Type B pancreatic cell (in vitro differentiated cells): ENCODE measurements around the gene TNRC6C. TPM values are rescaled to one million over a fixed set of nuclear protein-coding genes. Genes with fewer than 3 reads are reported as not detected.
"Not testable (repeated sequence)": the region's sequence is repeated elsewhere in the genome, so short reads cannot be mapped to it uniquely, and the experiment has no call there.

Source experiments
- DNase-seq: peaks from one replicate; pipeline ENCODE4 v3.0.0; 2021; ENCODE audit warnings: mixed read lengths; ENCODE audit not compliant: unreplicated experiment; ENCODE audit errors: extremely low spot score
- H3K27ac Mint-ChIP-seq: 2 replicates; pipeline ENCODE4 v1.8.0; 2021; ENCODE audit warnings: mild to moderate bottlenecking, mixed read lengths
- H3K27me3 Mint-ChIP-seq: 2 replicates; pipeline ENCODE4 v1.8.0; 2021; ENCODE audit warnings: mixed read lengths
- H3K36me3 Mint-ChIP-seq: 2 replicates; pipeline ENCODE4 v1.8.0; 2021; ENCODE audit warnings: mixed read lengths
- H3K4me1 Mint-ChIP-seq: one replicate; pipeline ENCODE4 v1.8.0; 2021; ENCODE audit warnings: mixed read lengths; ENCODE audit not compliant: unreplicated experiment
- H3K4me3 Mint-ChIP-seq: 2 replicates; pipeline ENCODE4 v1.8.0; 2021; ENCODE audit warnings: mild to moderate bottlenecking, mixed read lengths
- H3K9me3 Mint-ChIP-seq: 2 replicates; pipeline ENCODE4 v1.8.0; 2021; ENCODE audit warnings: mixed read lengths
- CTCF ChIP-seq: fragments of 200-600 bp; sonication (generic); conservative IDR thresholded peaks from 2 replicates; pipeline ENCODE4 v1.5.0; 2021; ENCODE audit warnings: antibody characterized with exemption, mild to moderate bottlenecking
- total RNA-seq: library from RNA; stranded (reverse); gene quantifications from 2 replicates; pipeline ENCODE4 v1.2.1, GENCODE V29; 2021; ENCODE audit warnings: low replicate concordance

Gene TNRC6C
- total RNA-seq, 1 donor from 2014 or later = 36.7 TPM

- no peak overlapping the region for H3K4me3 Mint-ChIP-seq
- H3K4me1 Mint-ChIP-seq = peaks cover 18% of the 10 kb centered on the region
- no peaks in the 10 kb centered on the region for H3K9me3 Mint-ChIP-seq
- no peak for TF ChIP-seq CTCF
- no peaks in the 10 kb centered on the region for H3K27me3 Mint-ChIP-seq
- no peak for DNase-seq
- H3K27ac Mint-ChIP-seq = no peak overlapping the region
- H3K36me3 Mint-ChIP-seq = no peaks in the 10 kb centered on the region
These were observed 104.1 kb downstream of the TNRC6C start for GRCh38 chr17:78062596-78062995.

- no peaks in the 10 kb centered on the region for H3K27me3 Mint-ChIP-seq
These were observed 105.0 kb downstream of the TNRC6C start for GRCh38 chr17:78063489-78063888.

GRCh38 chr17:78064708-78065107, 106.2 kb downstream of the TNRC6C start:
- Mint-ChIP-seq H3K27me3 (no peaks in the 10 kb centered on the region), H3K27ac (no peak overlapping the region), H3K4me3 (no peak overlapping the region), H3K4me1 (no peaks in the 10 kb centered on the region), H3K9me3 (no peaks in the 10 kb centered on the region), H3K36me3 (no peaks in the 10 kb centered on the region)
- no peak for DNase-seq
- TF ChIP-seq CTCF = no peak

More at GRCh38 chr17:78063489-78063888, 105.0 kb downstream of the TNRC6C start:
- peaks cover 9% of the 10 kb centered on the region for H3K4me1 Mint-ChIP-seq
- H3K9me3 Mint-ChIP-seq = no peaks in the 10 kb centered on the region
- H3K27ac Mint-ChIP-seq = no peak overlapping the region
- H3K36me3 Mint-ChIP-seq = no peaks in the 10 kb centered on the region
- no peak for DNase-seq
- H3K4me3 Mint-ChIP-seq = no peak overlapping the region
- TF ChIP-seq CTCF = no peak

GRCh38 chr17:78066976-78067375, 108.5 kb downstream of the TNRC6C start:
- not testable (repeated sequence) for H3K36me3 Mint-ChIP-seq, H3K27me3 Mint-ChIP-seq

GRCh38 chr17:78069695-78070094, 111.2 kb downstream of the TNRC6C start:
- no peaks in the 10 kb centered on the region for H3K9me3 Mint-ChIP-seq
- H3K27ac Mint-ChIP-seq = no peak overlapping the region
- H3K36me3 Mint-ChIP-seq = peaks cover 4% of the 10 kb centered on the region

More at GRCh38 chr17:78066976-78067375, 108.5 kb downstream of the TNRC6C start:
- H3K4me3 Mint-ChIP-seq, DNase-seq, H3K4me1 Mint-ChIP-seq, H3K27ac Mint-ChIP-seq, H3K9me3 Mint-ChIP-seq: not testable (repeated sequence)

GRCh38 chr17:78072961-78073360, 114.5 kb downstream of the TNRC6C start:
- no peaks in the 10 kb centered on the region for H3K9me3 Mint-ChIP-seq
- DNase-seq = no peak
- H3K27me3 Mint-ChIP-seq = no peaks in the 10 kb centered on the region
- no peak overlapping the region for H3K4me3 Mint-ChIP-seq
- TF ChIP-seq CTCF = no peak
- peaks cover 12% of the 10 kb centered on the region for H3K36me3 Mint-ChIP-seq
- H3K27ac Mint-ChIP-seq = no peak overlapping the region
- no peaks in the 10 kb centered on the region for H3K4me1 Mint-ChIP-seq

More at GRCh38 chr17:78069695-78070094, 111.2 kb downstream of the TNRC6C start:
- Mint-ChIP-seq H3K4me3 (no peak overlapping the region), H3K27me3 (no peaks in the 10 kb centered on the region), H3K4me1 (no peaks in the 10 kb centered on the region)
- TF ChIP-seq CTCF = no peak
- no peak for DNase-seq
